Naive B cell (primary cell): ENCODE results near the gene MIX23. TPM values are rescaled to one million over a fixed set of nuclear protein-coding genes. Genes with fewer than 3 reads are reported as not detected.

Experiments
- ATAC-seq, 2 donors: fragments of 150-1000 bp; cut with Tn5 transposase; 2 replicates each; pipeline ENCODE4 v1.10.0; 2021; ENCODE audit warnings: low read depth in 2 of 2, mild to moderate bottlenecking in 2 of 2, moderate library complexity in 2 of 2
- DNase-seq: peaks from one replicate; pipeline ENCODE4 v3.0.0; 2022
- H3K27ac Mint-ChIP-seq, 6 donors: one replicate each; pipeline ENCODE4 v1.8.0; 2020 to 2022; ENCODE audit warnings: mild to moderate bottlenecking in 6 of 6, mixed read lengths in 6 of 6, moderate library complexity in 5 of 6, inconsistent platforms in 2 of 6
- H3K27me3 Mint-ChIP-seq, 3 donors: one replicate each; pipeline ENCODE4 v1.8.0; 2021 to 2022; ENCODE audit warnings: mixed read lengths in 3 of 3, mild to moderate bottlenecking in 1 of 3
- H3K36me3 Mint-ChIP-seq, 2 donors: one replicate each; pipeline ENCODE4 v1.8.0; 2020 to 2022; ENCODE audit warnings: mixed read lengths in 2 of 2, inconsistent platforms in 1 of 2, mild to moderate bottlenecking in 1 of 2
- H3K4me1 Mint-ChIP-seq, 3 donors: one replicate each; pipeline ENCODE4 v1.8.0; 2020 to 2022; ENCODE audit warnings: mixed read lengths in 3 of 3, inconsistent platforms in 1 of 3, mild to moderate bottlenecking in 1 of 3, moderate library complexity in 1 of 3
- H3K4me3 Mint-ChIP-seq, 8 donors: one replicate each; pipeline ENCODE4 v1.8.0; 2020 to 2022; ENCODE audit warnings: mild to moderate bottlenecking in 8 of 8, mixed read lengths in 8 of 8, moderate library complexity in 8 of 8, inconsistent platforms in 2 of 8
- H3K9me3 Mint-ChIP-seq, 7 donors: one replicate each; pipeline ENCODE4 v1.8.0; 2020 to 2022; ENCODE audit warnings: mixed read lengths in 7 of 7, mild to moderate bottlenecking in 5 of 7, inconsistent platforms in 2 of 7, moderate library complexity in 1 of 7
- polyA plus RNA-seq, 6 donors: library from polyadenylated mRNA; unstranded; fragments of 300-500 nt; fragmentation: Illumina TruSeq; gene quantifications; one replicate each; pipeline ENCODE4 v1.2.3, GENCODE V29; 2021; ENCODE audit warnings: low read depth in 6 of 6

The MIX23 gene
- polyA plus RNA-seq, 6 donors from 2014 or later, result 0.77 to 28.5 (median 22.2) TPM

DNA sequence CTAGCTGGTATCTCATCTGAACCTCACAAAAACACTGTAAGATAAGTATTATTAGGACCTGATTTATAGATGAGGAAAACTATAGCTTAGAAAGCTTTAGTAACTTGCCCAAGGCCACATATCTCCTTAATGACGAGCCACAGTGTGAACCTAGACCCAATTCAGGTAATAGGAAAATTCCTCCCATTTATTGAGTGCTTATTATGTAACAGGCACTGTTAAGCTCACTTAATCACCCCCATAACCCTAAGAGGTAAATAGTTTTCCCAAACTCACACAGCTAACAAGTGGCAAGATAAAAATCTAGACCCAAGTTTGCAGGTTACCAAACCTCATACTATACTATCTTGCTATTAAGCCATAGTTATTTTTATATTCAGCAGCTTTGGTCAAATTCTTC, 24.9 kb upstream of the MIX23 start:
- H3K27me3 Mint-ChIP-seq, result no peaks in the 10 kb centered on the region
- H3K4me1 Mint-ChIP-seq, result peaks cover 23 to 35% (median 28%) of the 10 kb centered on the region in 3 donors
- peaks cover 21 to 23% of the 10 kb centered on the region in 2 donors for H3K36me3 Mint-ChIP-seq
- H3K4me3 Mint-ChIP-seq, result no peak overlapping the region
- ATAC-seq, result no peak
- no peaks in the 10 kb centered on the region for H3K9me3 Mint-ChIP-seq
- H3K27ac Mint-ChIP-seq, result peak overlapping the region in 5 of 6 donors; percentile 33 to 95 (median 80)
- no peak for DNase-seq

DNA sequence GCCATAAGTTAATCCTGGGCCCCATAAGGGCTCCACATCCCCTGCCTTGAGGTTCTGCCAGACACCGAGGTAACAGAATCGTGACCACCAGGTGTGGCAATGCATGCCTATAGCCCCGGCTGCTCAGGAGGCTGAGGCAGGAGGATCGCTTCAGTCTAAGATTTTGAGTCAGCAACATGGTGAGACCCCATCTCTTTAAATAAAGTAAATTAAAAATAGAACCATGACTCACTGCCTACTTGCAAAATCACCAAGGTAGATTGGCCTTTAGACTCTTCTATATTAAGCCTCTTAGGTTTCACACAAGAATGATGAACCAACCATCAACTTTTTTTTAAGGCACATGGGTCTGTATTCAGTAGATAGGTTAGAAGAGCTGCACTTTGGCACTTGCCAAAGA, 23.2 kb upstream of the MIX23 start:
- Mint-ChIP-seq H3K9me3 (no peaks in the 10 kb centered on the region), H3K36me3 (peaks cover 17 to 23% of the 10 kb centered on the region in 2 donors), H3K4me3 (no peak overlapping the region), H3K4me1 (peaks cover 17 to 24% (median 21%) of the 10 kb centered on the region in 3 donors), H3K27ac (no peak overlapping the region), H3K27me3 (no peaks in the 10 kb centered on the region)
- no peak for ATAC-seq
- DNase-seq, result no peak

DNA sequence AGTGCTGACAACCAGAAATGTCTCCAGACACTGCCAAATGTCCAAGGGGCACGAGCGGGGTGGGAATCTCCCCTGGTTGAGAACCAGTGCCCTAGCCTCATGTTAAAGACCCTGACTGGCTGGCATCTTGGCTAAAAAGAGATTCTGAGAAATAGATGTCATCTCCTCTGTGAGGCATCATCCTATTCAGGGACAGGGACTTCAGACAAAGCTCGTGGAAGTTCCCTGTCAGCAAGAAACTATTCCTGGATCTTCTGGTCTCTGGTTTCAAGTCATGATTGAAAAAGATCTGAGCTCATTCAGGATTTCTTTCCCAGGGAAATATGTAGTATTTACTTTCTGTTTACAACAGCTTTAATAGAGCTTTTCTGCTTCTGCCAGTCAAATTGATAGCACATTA, 22.0 kb upstream of the MIX23 start:
- no peaks in the 10 kb centered on the region for H3K9me3 Mint-ChIP-seq
- H3K27ac Mint-ChIP-seq, result no peak overlapping the region
- no peak overlapping the region for H3K4me3 Mint-ChIP-seq
- no peak for ATAC-seq
- DNase-seq, result no peak
- H3K36me3 Mint-ChIP-seq, result peaks cover 17 to 23% of the 10 kb centered on the region in 2 donors
- H3K4me1 Mint-ChIP-seq, result peaks cover 11 to 18% (median 18%) of the 10 kb centered on the region in 3 donors
- H3K27me3 Mint-ChIP-seq, result no peaks in the 10 kb centered on the region

DNA sequence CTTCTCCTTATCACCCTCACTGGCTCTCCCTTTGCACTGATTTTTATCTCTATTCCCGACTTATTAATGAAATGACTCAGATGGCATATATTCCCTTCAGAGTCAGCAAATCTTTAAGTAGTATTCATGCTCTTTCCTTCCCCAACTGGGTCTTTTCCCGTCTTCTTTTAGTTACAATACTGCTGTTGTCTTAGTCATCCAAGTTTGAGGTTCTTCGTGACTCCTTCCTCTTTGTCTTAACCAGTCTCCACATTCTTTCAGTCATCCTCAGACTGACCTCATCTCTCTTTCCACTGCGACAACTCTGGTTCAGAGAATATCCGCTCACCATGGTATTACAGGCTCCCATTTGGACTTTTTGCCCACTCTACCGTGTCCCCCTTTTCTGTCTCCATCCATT, 20.5 kb upstream of the MIX23 start:
- H3K4me1 Mint-ChIP-seq, result peaks cover 0 to 3% (median 3%) of the 10 kb centered on the region in 3 donors
- ATAC-seq, result no peak
- DNase-seq, result no peak
- H3K27me3 Mint-ChIP-seq, result no peaks in the 10 kb centered on the region
- peaks cover 17 to 22% of the 10 kb centered on the region in 2 donors for H3K36me3 Mint-ChIP-seq
- no peak overlapping the region for H3K4me3 Mint-ChIP-seq
- peak overlapping the region in 1 of 6 donors; percentile 79 for H3K27ac Mint-ChIP-seq
- no peaks in the 10 kb centered on the region for H3K9me3 Mint-ChIP-seq

DNA sequence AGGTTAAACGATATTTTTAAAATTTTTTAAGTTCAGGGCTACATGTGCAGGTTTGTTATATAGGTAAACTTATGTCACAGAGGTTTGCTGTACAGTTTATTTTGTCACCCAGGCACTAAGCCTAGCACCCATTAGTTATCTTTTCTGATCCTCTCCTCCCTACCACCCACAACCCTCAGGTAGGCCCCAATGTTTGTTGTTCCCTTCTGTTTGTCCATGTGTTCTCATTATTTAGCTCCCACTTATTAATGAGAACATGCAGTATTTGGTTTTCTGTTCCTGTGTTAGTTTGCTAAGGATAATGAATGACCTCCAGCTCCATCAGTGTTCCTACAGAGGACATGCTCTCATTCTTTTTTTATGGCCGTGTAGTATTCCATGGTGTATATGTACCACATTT, 15.9 kb upstream of the MIX23 start:
- Mint-ChIP-seq H3K4me3 (no peak overlapping the region), H3K9me3 (no peaks in the 10 kb centered on the region), H3K36me3 (peaks cover 9% of the 10 kb centered on the region in 2 donors), H3K27ac (no peak overlapping the region), H3K4me1 (no peaks in the 10 kb centered on the region), H3K27me3 (no peaks in the 10 kb centered on the region)
- DNase-seq (no peak), ATAC-seq (no peak)

DNA sequence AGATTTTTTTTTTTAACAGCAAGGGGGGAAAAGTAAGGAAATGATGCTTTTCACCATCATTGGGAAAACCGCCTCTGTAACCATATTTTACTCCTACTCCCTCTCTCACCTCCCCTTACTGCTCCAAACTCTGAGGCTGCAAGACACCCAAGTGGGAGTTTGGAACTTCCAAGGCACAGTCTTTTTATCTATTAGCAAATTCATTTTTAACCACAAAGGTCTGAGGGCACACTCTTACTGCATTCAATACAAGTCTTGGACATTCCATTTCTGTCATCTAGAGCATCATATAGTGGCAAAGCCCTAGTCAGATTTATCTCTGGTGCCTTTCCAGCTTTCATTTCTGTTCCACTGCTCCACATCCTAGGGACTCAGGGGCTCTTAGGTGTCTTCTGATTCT, 14.2 kb upstream of the MIX23 start:
- DNase-seq (no peak), ATAC-seq (no peak)
- Mint-ChIP-seq H3K9me3 (no peaks in the 10 kb centered on the region), H3K27me3 (no peaks in the 10 kb centered on the region), H3K4me3 (no peak overlapping the region), H3K4me1 (peaks cover 0 to 4% (median 0%) of the 10 kb centered on the region in 3 donors), H3K27ac (peak overlapping the region in 1 of 6 donors; percentile 50), H3K36me3 (no peaks in the 10 kb centered on the region)

DNA sequence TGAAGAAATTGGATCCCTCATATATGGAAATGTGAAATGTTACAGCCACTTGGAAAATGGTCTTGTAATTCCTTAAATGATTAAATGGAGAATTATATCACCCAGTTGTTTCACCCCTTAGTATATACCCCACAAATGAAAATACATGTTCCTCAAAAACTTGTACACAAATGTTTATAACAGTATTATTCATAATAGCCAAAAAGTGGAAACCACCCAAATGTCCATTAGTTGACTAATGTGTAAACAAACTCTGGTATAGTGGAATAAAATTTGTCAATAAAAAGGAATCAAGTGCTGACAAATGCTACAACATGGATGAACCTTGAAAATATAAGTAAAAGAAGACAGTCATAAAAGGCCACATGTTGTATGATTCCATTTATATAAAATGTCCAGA, 13.5 kb upstream of the MIX23 start:
- ATAC-seq (no peak), DNase-seq (no peak)
- H3K9me3 Mint-ChIP-seq, result no peaks in the 10 kb centered on the region
- H3K4me3 Mint-ChIP-seq, result no peak overlapping the region
- no peaks in the 10 kb centered on the region for H3K36me3 Mint-ChIP-seq
- H3K4me1 Mint-ChIP-seq, result peaks cover 0 to 4% (median 0%) of the 10 kb centered on the region in 3 donors
- no peaks in the 10 kb centered on the region for H3K27me3 Mint-ChIP-seq
- H3K27ac Mint-ChIP-seq, result no peak overlapping the region

DNA sequence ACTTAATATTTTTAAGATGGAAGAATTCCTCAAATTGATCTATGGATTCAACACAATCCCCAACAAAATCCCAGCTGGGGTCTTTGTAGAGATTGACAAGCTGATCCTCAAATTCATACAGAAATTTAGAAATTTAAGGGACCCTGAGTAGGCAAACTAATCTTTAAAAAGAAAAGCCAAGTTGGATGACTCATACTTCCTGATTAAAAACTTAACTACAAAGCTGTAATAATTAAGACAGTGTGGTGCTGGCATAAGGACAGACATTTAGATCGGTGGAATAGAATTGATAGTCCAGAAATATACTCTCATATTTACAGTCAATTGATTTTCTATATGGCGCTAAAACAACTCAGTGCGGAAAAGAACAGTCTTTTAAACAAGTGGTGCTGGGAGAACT, 12.6 kb upstream of the MIX23 start:
- ATAC-seq, result no peak
- peaks cover 0 to 4% (median 0%) of the 10 kb centered on the region in 3 donors for H3K4me1 Mint-ChIP-seq
- no peak for DNase-seq
- H3K27me3 Mint-ChIP-seq, result no peaks in the 10 kb centered on the region
- no peak overlapping the region for H3K4me3 Mint-ChIP-seq
- no peak overlapping the region for H3K27ac Mint-ChIP-seq
- no peaks in the 10 kb centered on the region for H3K9me3 Mint-ChIP-seq
- no peaks in the 10 kb centered on the region for H3K36me3 Mint-ChIP-seq

DNA sequence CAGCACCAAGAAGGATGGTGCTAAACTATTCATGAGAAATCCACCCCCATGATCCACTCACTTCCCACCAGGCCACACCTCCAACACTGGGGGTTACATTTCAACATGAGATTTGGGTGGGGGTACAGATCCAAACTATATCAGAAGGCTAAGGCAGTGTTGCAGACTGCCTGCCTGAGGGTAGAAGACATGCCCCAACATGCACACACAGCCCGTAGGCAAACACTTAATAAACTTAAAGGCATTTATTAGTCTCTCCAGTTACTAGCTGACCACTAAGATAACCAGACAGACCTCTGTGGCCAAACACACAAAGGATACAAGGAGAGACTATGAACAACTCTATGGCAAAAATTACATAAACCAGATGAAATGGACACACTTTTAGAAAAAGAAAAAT, 11.1 kb upstream of the MIX23 start:
- Mint-ChIP-seq H3K27me3 (no peaks in the 10 kb centered on the region), H3K27ac (no peak overlapping the region), H3K36me3 (no peaks in the 10 kb centered on the region), H3K4me1 (peaks cover 2 to 6% (median 3%) of the 10 kb centered on the region in 3 donors), H3K4me3 (no peak overlapping the region), H3K9me3 (no peaks in the 10 kb centered on the region)
- DNase-seq (no peak), ATAC-seq (no peak)

DNA sequence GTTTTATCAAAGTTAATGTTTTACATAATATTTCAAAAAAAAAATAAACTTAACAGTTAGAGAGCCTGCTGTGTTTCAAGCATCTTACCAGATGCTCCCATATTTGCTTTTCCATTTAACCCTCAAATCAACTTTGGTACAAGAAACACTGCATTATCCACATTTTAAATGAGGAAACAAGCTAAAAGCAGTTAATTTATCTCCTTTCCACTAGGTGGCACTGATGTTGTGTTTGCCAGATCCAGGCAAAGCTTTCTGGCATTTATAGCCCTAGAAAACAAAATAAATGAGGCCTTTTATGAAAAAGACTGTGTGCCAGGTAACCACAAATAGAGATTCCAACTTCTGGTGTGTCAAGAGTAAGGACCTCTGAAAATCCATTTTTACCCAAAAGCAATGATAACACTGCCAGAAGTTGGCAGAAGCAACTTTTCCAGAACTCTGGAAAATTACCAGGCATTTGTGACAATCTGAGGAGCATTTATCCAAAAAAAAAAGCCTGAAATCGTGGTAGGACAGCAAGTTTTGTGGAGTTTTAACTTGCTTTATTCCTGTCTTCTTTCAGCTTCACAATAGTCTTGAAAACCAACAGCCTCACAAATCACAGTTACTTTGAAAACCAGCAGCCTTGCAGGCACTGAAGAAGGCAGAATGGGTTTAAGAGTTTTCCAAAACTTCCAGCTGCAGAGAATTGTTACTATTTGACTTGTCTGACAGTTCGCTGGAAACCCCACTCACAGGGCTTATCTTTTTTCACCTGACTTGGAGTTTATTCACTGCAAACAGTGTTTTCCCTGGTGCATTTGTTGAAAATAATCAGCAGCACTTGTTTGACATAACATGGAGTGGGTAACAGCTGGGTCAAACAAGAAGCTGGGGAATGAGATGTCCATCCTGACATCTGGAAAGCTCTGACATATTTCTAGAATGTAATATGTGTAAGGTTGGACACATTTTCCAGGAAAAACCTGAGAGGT, 10.1 kb upstream of the MIX23 start:
- Mint-ChIP-seq H3K9me3 (no peaks in the 10 kb centered on the region), H3K4me3 (no peak overlapping the region), H3K4me1 (peaks cover 13 to 15% (median 13%) of the 10 kb centered on the region in 3 donors), H3K27ac (peak overlapping the region in 1 of 6 donors; percentile 27), H3K36me3 (no peaks in the 10 kb centered on the region), H3K27me3 (no peaks in the 10 kb centered on the region)
- ATAC-seq (peak; percentile 25 to 55), DNase-seq (peak; percentile 46)

DNA sequence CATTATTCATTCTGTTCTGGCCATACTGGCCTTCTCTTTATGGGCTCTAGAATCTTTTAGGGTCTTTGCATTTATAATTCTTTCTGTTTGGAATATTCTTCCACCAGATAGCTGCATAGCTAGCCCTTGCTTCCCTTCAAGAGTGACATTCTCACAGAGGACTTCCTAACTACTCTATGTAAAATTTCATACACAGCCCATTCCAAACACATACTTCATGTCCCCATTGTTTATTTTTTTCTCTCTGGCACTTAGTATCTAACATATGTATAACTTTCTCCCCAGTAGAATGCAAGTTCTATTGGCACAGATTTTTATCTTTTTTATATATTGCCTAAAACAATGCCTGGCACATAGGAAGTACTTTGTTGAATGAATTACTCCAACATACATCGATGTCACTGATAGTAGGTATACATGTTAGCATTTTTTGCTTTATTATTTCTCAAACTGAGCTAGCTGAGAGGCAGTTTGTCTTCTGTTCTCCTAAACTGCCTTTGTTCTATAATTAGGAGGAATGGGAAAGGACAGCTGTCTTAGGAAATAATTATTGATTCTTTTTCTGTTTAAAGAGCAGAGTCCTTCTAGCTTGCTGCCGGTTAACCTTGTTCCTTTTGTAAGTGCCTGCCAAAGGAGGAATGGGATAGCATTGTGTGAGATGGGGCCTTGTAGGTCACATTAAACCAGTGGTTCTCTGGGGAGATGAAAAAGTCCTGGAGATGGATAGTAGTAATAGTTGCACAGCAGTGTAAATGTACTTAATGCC, 8.8 kb upstream of the MIX23 start:
- no peak for ATAC-seq
- Mint-ChIP-seq H3K27me3 (no peaks in the 10 kb centered on the region), H3K36me3 (no peaks in the 10 kb centered on the region), H3K27ac (peak overlapping the region in 1 of 6 donors; percentile 31), H3K9me3 (no peaks in the 10 kb centered on the region), H3K4me1 (peaks cover 17 to 23% (median 17%) of the 10 kb centered on the region in 3 donors), H3K4me3 (no peak overlapping the region)
- DNase-seq, result no peak

DNA sequence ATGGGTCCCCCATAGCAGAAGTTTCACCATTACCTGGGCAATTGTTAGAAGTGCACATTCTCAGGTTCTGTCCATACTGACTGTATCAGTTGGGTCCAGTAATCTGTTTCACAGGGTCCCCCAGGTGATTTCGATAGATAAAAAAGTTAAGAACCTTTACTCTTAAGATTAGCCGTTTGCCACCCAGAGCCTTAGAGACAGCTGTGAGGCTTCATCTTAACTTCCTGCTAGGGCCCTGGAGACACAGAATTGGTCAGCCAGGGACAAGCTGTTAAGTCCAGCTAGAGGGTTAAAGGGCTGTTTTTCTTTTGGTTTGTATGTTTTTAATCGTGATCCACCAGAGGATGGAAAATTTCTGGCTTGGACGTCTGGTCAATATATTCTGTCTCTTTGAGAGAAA, 7.6 kb upstream of the MIX23 start:
- Mint-ChIP-seq H3K4me3 (no peak overlapping the region), H3K27me3 (no peaks in the 10 kb centered on the region), H3K4me1 (peaks cover 17 to 23% (median 17%) of the 10 kb centered on the region in 3 donors), H3K9me3 (no peaks in the 10 kb centered on the region), H3K36me3 (no peaks in the 10 kb centered on the region), H3K27ac (no peak overlapping the region)
- ATAC-seq, result no peak
- no peak for DNase-seq

DNA sequence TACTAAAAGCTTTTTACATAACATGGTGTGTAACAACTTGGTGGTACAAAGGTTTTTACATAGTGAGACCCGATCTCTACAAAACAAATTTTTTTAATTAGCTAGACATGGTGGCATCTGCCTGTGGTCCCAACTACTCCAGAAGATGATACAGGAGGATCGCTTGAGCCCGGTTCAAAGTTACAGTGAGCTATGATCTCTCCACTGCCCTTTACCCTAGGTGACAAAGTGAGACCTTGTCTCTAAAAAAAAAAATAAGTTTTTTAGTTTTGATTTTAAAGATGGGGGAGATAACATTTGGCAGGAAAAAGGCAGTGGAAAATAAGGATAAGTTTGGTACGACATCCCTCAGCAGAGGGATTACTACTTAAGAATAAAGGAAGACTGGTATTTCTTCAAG, 6.9 kb upstream of the MIX23 start:
- ATAC-seq, result no peak
- H3K4me3 Mint-ChIP-seq, result no peak overlapping the region
- no peaks in the 10 kb centered on the region for H3K27me3 Mint-ChIP-seq
- peaks cover 17 to 23% (median 18%) of the 10 kb centered on the region in 3 donors for H3K4me1 Mint-ChIP-seq
- H3K9me3 Mint-ChIP-seq, result no peaks in the 10 kb centered on the region
- no peak for DNase-seq
- no peak overlapping the region for H3K27ac Mint-ChIP-seq
- H3K36me3 Mint-ChIP-seq, result no peaks in the 10 kb centered on the region
